Heart left ventricle (tissue), 16 donors: ENCODE results near the gene MTHFR. TPM values are rescaled to one million over a fixed set of nuclear protein-coding genes. Genes with fewer than 3 reads are reported as not detected.

Experiments
- ATAC-seq, 4 donors: fragments of 200-7000 bp; cut with Tn5 transposase; one replicate each; pipeline ENCODE4 v1.9.1; 2020 to 2022; ENCODE audit warnings: moderate library complexity in 4 of 4, mild to moderate bottlenecking in 3 of 4, moderate number of reproducible peaks in 1 of 4
- DNase-seq, 5 donors: peaks; one replicate each; pipeline ENCODE4 v3.0.0-alpha.2; 2020
- H3K27ac ChIP-seq, 12 donors: fragments of 200-600 bp; sonication (generic) in 4 of 12; one replicate each; pipeline versions ENCODE4 v1.5.0 to v1.8.0; 2016 to 2022; ENCODE audit warnings: mild to moderate bottlenecking in 2 of 12
- H3K27me3 ChIP-seq, 9 donors: fragments of 200-600 bp; sonication (generic) in 2 of 9; one replicate each; pipeline versions ENCODE4 v1.5.1 to v1.8.0; 2016 to 2022; ENCODE audit warnings: mild to moderate bottlenecking in 3 of 9
- H3K36me3 ChIP-seq, 9 donors: fragments of 200-600 bp; sonication (generic) in 2 of 9; one replicate each; pipeline versions ENCODE4 v1.5.0 to v1.8.0; 2018 to 2022; ENCODE audit warnings: mild to moderate bottlenecking in 2 of 9
- H3K4me1 ChIP-seq, 12 donors: fragments of 200-600 bp; sonication (generic) in 4 of 12; one replicate each; pipeline versions ENCODE4 v1.5.0 to v1.8.0; 2016 to 2022; ENCODE audit warnings: mild to moderate bottlenecking in 3 of 12
- H3K4me3 ChIP-seq, 12 donors: fragments of 200-600 bp; sonication (generic) in 4 of 12; one replicate each; pipeline versions ENCODE4 v1.5.0 to v1.8.0; 2017 to 2022; ENCODE audit warnings: mild to moderate bottlenecking in 9 of 12, moderate library complexity in 4 of 12
- H3K9me3 ChIP-seq, 12 donors: fragments of 200-600 bp; sonication (generic) in 4 of 12; one replicate each; pipeline versions ENCODE4 v1.5.0 to v1.8.0; 2016 to 2022; ENCODE audit warnings: mild to moderate bottlenecking in 1 of 12
- CTCF ChIP-seq, 12 donors: fragments of 200-600 bp; sonication (generic) in 4 of 12; IDR thresholded peaks; one replicate each; pipeline versions ENCODE4 v1.5.0 to v1.8.0; 2018 to 2022; ENCODE audit warnings: antibody characterized with exemption in 12 of 12, mild to moderate bottlenecking in 5 of 12
- POLR2A ChIP-seq, 2 donors: fragments of 450-650 bp; IDR thresholded peaks; one replicate each; pipeline ENCODE4 v1.6.1; 2017; ENCODE audit warnings: antibody characterized with exemption in 2 of 2, mild to moderate bottlenecking in 2 of 2, moderate library complexity in 2 of 2
- WGBS, 4 donors: extraction: QIAGEN DNeasy Blood & Tissue Kit in 2 of 4; methylation state at CpG; one replicate each; pipeline versions ENCODE4 v1.1.5 to v1.1.7; 2013 to 2018; 5-methylcytosine and 5-hydroxymethylcytosine counted together
- intact Hi-C, 10 donors: fragments of 100-400 bp; cut with DNase I; formaldehyde crosslinking; loops; one replicate each; pipeline versions ENCODE4 v1.11.1 to v1.14.2; 2022
- polyA plus RNA-seq, 2 donors: library from polyadenylated mRNA; stranded (reverse); fragments of 200-250 nt; gene quantifications; one replicate each; pipeline ENCODE4 v1.2.3, GENCODE V29; 2013
- total RNA-seq, 9 donors: library from RNA; depleted of rRNA in 2 of 9; stranded (reverse); fragments of >200 nt in 2 of 9; fragmentation: NEBNext Ultra II Directional in 3 of 9; extraction: Animal tissue kit (Norgen Biotek cat#: 25700) in 3 of 9; gene quantifications; one replicate each; pipeline versions ENCODE4 v1.1.0 to v1.2.4, GENCODE V29; 2016 to 2023
- donor health status: ischemic (EF 13 %, LVEDD 7.1; RV severe dilation, severe dysfunction).
- donor health status: healthy with polysubstance abuse.
- donor health status: DM: no; HTN: yes; CAD: no.
- donor health status: DM: no; HTN: no; CAD: no.
- donor health status: ischemic (EF 25% LVEDD 6.9; RV normal size, moderate dysfunction).
- donor health status: ischemic (EF 25% LVEDD 5.7; RV mildly dilated, moderate dysfunction).
- donor health status: healthy.
- donor health status: DM: yes; HTN: yes; CAD: no.
- donor health status: ischemic (EF 35%, LVEDD 5.7; RV mildly dilated, moderate dysfunction).
- donor health status: nonischemic (EF 11% LVEDD 7.7; RV severe dilation, severe dysfunction).
- donor health status: DM: yes; HTN: yes; CAD: no.
- donor health status: PGD.
- donor health status: ischemic (EF 29% LVEDD 5.4; RV normal size, mild dysfunction).
- donor health status: nonischemic (EF 23%, LVEDD 6.1; RV moderate dilation, normal function).

The MTHFR gene
- total and polyA plus RNA-seq, 11 donors, result 21.9 to 61.2 (median 38.1) TPM

GRCh38 chr1:11787251-11787803 is 18.4 kb downstream of the MTHFR start:
- peak; percentile 4 to 31 (median 10) for ATAC-seq
- intact Hi-C loops, result loop anchor here in 4 of 10 donors (1.0 to 10.0 kb wide), 3 partner anchors 15 to 53 kb away; partner anchors contain the start of gene AGTRAP (in 1 of the 4)
- peaks cover 35 to 80% (median 77%) of the 10 kb centered on the region in 12 donors for H3K4me1 ChIP-seq
- no peaks in the 10 kb centered on the region for H3K9me3 ChIP-seq
- H3K36me3 ChIP-seq, result peaks cover 0 to 22% (median 6%) of the 10 kb centered on the region in 9 donors
- no peaks in the 10 kb centered on the region for H3K27me3 ChIP-seq
- peak overlapping the region in 6 of 12 donors; percentile 1 to 38 (median 20) for H3K4me3 ChIP-seq
- peak in 1 of 2 donors; percentile 41 for TF ChIP-seq POLR2A (IDR thresholded peaks at IDR 0.05)
- TF ChIP-seq CTCF (IDR thresholded peaks at IDR 0.05), result no peak
- peak overlapping the region; percentile 76 to 99 (median 98) for H3K27ac ChIP-seq
- peak in 4 of 5 donors; percentile 70 to 79 (median 74) for DNase-seq
- 12 to 21% (median 18%) methylated on average over 11 to 16 of the region's 16 CpGs for WGBS, 4 donors

DNA sequence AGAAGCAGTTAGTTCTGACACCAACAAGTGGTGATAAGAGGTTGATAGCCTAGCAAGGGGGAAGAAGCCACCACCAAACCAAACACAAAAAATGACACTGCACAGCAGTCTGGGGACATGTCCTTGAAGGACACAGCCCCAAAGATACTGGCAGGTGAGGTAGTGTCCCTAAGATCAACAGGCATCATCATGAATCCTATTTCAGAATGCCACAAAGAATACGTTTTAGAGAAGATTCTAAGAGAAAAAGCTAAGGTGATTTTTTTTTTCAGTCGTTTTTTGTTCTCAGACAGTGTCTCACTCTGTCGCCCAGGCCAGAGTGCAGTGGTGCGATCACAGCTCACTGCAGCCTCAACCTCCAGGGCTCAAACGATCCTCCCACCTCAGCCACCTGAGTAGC is 19.6 kb downstream of the MTHFR start:
- TF ChIP-seq CTCF (IDR thresholded peaks at IDR 0.05) (no peak), POLR2A (IDR thresholded peaks at IDR 0.05) (no peak)

DNA sequence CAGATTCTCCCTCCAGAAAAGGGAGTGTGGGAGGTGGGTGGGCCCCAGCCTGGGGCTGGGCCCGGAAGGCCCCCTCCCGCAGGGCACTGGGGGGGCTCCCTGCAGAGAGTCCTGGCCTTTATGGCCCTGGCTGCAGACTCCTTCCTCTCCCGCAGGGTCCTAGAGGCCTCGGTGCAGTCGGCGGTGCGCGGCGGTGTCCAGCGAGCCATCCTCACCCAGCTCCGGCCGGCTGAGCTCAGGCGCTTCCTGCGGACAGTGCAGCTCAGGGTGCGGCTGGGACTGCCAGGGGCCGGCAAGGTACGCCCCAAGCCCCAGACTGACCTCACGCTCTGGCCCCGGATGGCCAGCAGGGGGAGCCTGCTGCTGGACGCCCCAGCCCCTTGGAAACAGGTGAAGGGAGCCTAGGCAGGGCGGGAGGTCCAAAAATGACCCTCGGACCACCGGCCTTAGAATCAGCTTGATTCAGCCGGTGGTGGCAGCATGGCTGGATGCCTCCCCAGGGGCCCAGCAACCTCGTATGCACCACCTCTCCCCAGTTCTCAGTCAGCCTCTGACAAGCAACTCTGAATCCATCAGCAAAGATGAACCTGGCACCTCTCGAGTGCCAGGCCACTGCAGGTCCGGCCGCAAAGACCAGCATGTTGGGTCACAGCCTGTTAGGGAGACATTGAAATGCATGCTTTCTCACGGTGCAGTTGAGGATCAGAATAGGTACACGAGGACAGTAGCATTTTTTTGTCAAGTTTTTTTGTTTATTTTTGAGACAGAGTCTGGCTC is 20.6 kb downstream of the MTHFR start:
- peak overlapping the region in 10 of 12 donors; percentile 13 to 53 (median 42) for H3K4me3 ChIP-seq
- WGBS, 4 donors, result 3 to 15% (median 5%) methylated on average over 14 to 30 of the region's 30 CpGs
- H3K9me3 ChIP-seq, result no peaks in the 10 kb centered on the region
- H3K4me1 ChIP-seq, result peaks cover 26 to 59% (median 57%) of the 10 kb centered on the region in 12 donors
- intact Hi-C loops, result loop anchor here in 3 of 10 donors (2.0 to 10.0 kb wide), 3 partner anchors 18 to 50 kb away; partner anchors contain the start of gene AGTRAP (in 2 of the 3)
- ATAC-seq, result peak; percentile 26 to 60 (median 57)
- H3K36me3 ChIP-seq, result peaks cover 0 to 11% (median 4%) of the 10 kb centered on the region in 9 donors
- no peaks in the 10 kb centered on the region for H3K27me3 ChIP-seq
- peak overlapping the region in 11 of 12 donors; percentile 46 to 99 (median 71) for H3K27ac ChIP-seq
- peak; percentile 81 to 90 (median 83) for DNase-seq
- TF ChIP-seq POLR2A (IDR thresholded peaks at IDR 0.05) (peak in 1 of 2 donors; percentile 37), CTCF (IDR thresholded peaks at IDR 0.05) (peak; percentile 83 to 98 (median 89))

More for the DNA sequence above, 19.6 kb downstream of the MTHFR start:
- Histone ChIP-seq H3K36me3 (peaks cover 0 to 15% (median 6%) of the 10 kb centered on the region in 9 donors), H3K4me1 (peaks cover 31 to 68% (median 66%) of the 10 kb centered on the region in 12 donors), H3K9me3 (no peaks in the 10 kb centered on the region), H3K4me3 (no peak overlapping the region), H3K27ac (peak overlapping the region in 10 of 12 donors; percentile 93 to 99 (median 98)), H3K27me3 (no peaks in the 10 kb centered on the region)
- no peak for DNase-seq
- intact Hi-C loops, result loop anchor here in 3 of 10 donors (2.0 to 10.0 kb wide), 2 partner anchors 17 to 51 kb away; partner anchors contain the start of gene AGTRAP (in 1 of the 3)
- WGBS, 4 donors, result 63 to 69% (median 65%) methylated on average over 5 of the region's 5 CpGs
- no peak for ATAC-seq
